Activated CD4-positive, alpha-beta T cell treated with anti-CD3 and anti-CD28 coated beads for 4 hours (primary cell): ENCODE results near the gene POU2F2.

Experiments used
- DNase-seq, 2 donors: peaks; one replicate each; pipeline ENCODE4 v3.0.0-alpha.2; 2020

The POU2F2 gene

DNA sequence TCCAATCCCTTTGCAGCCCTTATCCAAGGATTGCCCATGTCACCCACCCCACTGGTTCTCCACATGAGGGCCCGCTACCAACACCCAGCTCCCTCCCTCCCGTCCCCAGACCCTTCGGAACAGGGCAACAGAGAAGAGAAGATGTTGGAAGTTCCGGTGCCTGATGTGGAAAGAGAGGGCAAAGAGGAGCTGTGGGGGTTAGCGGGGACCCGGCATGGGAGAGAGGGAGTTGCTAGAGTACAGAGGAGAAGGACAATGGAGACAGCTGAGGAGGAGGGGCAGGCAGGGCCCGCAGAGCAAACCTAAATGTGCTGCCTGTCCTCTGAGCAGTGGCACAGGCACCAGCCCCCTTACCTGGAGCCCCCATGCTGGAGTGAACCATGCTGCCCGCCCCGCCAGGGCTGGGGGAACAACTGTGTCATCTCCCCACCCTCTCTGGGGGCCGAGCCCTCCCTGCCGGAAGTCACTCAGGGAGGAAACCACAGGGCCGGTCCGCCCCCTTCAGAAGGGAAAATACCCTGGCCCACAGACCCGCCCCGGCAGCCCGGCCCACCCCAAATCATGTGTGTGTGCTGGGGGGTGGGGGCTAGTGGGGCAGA is at the start of gene POU2F2:
Gene POU2F2 (minus strand): TSS at position 417 of the 599 bp plus-strand sequence. CDS start 35 bp downstream, at position 382.
- DNase-seq, result peak; percentile 92 to 94

DNA sequence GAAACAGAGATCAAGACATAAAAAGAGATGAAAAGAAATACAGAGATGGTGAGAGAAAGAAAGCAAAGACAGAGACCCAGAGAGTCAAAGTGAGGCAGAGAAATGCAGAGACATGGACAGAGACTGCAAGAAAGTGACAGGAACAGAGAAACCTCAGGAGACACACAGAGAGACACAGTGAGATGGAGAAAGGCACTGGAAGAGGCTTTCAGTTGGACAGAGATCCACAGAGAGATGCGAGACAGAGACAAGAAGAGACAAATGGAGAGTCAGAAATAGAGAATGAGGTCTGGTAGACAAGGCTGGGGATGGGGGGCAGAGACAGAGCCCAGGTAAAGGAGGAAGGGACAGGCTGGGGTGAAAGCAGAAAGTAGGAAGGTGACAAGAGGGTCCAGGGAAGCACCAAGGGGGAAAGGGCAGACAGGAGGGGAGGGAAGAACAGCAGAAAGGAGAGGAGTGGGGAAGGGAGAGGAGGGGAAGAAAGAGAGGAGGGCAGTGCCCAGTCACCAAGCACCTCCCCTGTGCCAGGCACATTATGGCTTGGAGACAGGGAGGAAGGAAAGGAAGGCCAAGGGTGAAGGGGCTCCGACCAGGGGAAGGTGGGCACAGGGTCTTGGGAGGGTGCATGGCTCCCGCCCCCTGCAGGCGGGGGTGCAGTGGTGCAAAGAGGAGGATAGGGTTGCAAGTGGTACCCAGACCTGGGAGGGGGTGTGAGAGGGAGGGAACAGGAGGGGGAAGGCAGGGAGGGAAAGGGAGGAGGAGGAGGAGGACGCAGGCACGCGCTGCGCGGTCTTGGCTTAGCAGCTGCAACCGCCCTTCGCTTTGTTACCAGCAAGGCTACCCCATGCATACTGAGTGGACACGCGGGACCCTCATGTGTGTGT is 46.8 kb upstream of the POU2F2 start:
- DNase-seq, result no peak

DNA sequence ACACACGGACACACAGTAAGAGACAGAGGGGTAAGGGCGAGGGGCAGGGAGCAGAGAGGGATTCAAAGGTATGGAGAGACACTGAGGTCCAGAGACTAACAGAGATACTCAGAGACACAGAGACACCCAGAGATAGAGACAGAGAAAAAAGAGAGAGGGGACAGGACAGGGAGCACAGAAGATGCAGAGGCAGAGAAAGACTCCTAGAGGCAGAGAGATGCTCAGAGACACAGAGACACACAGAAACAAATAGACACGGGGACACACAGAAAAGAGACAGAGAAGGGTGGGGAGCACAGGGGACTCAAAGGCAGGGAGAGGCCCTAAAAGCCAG is 45.4 kb upstream of the POU2F2 start:
- DNase-seq, result no peak

DNA sequence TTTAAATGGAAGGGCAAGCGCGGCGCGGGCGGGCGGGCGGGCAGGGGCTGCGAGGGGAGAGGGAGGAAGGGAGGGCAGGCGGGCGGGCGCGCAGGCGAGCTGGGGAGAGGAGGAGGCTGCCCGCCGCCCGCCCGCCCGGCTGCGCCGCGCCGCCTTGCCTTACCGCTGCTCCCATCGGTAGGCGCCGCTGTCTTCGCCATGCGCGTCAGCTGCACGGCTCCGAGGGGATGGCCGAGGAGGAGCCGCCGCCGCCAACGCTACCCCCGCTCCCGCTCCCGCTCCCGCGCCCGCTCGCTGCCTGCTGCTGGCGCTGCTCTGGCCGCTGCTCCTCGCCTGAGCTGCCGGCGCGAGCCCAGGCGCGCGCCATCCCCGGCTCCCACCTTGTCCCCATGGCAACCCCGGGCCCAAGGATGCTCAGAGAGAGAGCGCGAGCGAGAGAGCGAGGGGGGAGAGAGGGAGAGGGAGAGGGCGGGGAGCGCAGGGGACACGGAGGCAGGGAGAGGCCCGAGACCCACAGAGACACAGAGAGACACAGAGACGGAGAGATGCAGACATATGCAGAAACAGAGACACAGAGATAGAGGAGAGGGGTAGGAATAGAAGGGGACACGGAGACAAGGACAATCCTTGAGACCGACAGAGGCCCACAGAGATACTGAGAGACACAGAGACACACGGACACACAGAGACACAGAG is 44.9 kb upstream of the POU2F2 start:
- peak; percentile 75 to 77 for DNase-seq

DNA sequence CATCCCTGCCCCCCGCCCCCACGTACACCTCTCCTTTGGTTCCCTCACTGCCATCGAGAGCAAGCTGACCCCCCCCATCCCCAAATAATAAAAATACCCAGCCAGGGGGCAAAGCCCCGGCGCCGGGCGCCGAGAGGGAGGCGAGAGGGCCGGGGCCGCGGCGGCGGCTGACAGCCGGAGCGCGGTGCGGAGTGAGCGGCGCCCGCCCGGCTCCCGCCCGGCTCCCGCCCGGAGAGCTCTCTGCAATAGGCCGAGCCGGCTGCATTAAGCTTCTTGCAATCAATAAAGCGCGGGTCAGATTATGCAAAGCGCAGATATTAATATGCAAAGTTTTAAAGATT is 44.4 kb upstream of the POU2F2 start:
- peak in 1 of 2 donors; percentile 20 for DNase-seq

DNA sequence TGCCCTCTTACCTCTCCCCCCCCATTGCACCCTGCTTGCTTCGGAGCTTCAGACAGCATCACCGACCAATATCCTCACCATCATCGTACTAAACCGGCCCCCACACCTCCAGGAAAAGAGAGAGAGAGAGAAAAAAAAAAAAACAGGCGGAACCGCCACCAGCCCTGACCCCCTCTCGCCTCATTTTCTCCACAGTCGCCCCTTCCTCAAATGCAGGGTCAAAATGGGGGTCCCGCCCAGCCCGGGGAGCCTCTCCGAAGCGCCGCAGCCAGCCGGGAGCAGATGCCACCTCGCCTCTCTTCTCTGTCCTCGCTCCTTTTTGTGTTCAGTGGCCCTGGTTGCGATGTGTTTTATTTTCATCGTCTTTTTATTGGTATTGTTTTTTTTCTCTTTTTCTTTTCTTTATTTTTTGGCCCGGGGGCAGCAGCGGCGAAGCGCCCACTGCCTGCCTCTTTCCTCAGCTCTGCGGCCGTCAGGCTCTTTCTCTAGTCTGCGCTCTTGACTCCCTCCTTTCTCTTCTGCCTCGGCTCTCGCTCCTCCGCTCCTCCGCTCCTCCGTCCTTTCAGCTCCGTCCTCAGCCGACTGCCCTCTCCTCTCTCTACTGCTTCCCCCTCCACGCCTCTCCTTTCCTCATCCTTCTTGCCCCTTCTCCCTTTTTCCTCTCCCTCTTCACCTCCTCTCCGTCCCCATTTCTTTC is 43.9 kb upstream of the POU2F2 start:
- no peak for DNase-seq

DNA sequence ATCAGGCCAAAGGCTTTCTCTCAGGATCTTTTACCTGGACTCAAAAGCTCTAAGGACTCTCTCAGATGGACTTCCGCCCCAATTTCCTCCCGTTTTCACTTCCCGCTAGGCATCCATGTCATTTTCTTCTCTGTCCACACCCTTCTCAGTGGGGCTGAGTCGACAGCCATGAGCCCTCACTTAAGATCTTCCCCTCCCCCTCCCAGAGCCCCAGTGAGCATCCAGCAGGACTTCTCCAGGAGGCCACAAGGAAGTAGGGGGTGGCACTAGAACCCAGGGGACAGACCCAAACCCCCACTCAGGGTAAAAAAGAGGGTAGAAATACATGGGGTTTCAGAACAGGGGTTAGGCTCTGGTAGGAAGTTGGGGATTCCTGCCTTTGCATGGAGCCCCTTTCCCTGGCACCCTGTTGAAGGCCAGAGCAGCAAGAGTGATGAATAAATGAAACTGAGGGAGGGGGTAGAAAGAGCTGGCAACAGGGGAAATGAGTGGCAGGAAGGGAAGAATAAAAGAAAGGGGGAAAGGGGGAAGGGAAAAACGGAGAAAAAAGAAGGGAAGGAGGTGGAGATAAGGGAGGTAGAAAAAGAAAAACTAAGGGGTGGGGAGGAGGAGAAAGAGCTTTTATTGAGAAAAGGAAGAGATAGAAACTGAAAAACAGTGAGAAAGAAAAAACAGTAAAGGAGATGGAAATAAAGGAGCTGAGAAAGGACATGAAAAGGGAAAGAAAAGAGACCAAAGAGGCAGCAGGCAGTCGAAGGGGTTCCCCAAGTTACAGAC is 42.9 kb upstream of the POU2F2 start:
- DNase-seq, result no peak

DNA sequence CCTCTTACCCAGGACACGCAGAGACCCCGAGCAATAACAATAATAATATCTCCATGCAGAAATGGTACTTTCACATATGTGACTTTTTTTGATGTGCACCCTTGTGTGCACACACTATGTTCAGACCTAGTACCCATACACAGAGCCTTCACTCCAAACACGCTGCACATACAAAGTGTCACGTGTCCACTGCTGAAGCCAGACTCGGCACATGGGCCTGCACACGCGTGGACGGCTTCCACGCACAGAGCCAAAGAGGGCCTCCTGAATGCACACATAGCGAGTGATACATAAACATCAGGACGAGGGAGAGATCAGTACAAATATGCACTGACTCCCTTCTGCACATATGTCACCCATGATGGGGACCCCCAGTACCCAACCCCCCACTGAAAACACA is 41.9 kb upstream of the POU2F2 start:
- no peak for DNase-seq

DNA sequence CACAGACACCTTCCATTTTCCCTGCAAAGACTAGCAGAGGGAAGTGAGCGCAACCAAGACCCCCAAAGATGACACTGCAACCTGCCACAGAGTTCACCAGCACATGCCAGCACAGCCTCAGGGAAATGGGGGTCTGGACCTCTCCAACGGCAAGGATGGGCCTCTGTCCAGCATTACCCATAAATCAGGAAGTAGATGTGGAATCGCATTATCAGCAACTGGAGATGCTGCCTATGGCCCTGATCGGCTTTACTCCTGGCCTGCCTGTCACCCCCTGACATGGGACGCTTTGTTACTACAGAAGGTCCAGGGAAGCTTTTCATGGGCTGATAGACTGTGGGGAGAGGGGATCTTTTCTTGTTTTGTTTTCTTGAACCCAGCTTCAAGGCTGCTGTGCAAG is 41.4 kb upstream of the POU2F2 start:
- DNase-seq, result no peak

DNA sequence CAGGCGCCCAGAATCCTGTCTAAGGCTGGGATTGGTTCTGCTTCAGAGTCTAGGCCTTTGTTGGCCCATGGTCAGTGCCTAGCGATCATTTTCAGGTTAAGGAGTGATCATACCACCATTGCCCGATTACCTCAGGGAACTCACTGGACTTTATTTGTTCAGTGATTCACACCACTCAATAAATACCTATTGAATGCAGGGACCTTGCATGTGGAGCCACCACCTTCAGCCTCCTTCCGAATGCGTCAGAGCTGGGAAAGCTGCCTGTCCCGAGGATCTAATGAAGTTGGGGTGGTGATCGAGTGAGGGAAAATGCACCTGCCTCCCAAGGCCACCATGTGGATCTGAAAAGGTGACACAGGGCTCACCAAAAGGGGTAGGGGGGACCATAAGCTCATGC is 40.0 kb upstream of the POU2F2 start:
- no peak for DNase-seq

DNA sequence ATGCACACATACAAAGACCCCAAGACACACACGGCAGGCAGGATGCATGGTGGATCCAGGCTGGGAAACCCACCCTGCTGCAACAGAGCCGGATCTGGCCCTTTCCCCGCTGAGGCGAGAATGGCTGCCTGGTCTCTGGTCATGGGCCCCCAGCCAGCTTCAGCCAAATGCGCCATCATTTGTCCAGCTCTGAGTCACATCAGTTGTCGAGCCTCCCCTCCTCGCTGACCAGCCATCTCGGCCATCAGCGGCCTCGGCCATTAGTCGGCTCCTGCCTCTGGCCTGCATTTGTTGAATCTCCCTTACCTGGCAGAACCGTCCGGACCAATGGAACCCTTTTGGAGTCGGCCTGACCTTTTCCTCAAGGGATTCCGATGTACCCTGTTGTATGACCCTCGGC is 38.5 kb upstream of the POU2F2 start:
- no peak for DNase-seq

DNA sequence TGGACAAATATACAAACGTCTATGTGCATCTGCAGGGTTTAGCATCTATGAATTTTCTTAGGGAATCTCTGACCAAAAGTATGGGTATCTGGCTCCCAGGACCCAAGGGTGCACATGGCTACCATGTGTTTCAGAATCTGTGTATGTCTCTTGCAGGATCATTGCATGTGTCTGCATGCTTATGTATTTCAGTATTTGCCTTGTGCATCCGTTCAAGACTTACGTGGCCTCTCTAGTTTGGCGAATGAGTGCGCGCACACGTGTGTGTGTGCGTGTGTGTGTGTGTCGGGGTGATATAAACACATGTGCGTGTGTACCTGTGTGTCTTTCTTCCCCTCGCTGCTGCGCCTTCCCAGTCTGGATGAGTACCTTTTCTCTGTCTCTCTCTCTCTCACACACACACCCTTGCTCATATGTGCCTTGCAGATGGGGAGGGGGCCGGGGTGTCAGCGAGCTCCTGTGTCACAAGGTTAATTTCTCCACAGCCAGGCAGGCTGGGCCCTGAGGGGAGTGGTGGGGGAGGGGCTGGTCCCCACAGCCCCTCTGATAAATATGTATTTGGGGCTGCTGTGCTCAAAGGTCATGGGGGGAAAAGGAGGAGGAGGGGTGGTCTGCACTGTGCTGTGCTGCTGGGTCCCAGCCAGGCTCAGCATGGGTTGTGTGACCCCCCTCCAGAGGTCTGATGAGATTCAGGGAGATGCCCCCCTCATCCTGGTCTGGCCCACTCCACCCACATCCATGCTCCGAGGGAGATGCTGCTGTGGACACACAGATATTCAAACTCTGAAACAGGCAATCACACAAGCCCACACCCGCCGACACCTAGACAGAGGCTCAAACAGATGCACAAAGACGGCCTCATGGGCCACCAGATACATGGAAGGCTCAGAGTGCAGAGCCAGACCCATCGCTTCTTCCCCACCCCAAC is 37.5 kb upstream of the POU2F2 start:
- DNase-seq, result no peak

DNA sequence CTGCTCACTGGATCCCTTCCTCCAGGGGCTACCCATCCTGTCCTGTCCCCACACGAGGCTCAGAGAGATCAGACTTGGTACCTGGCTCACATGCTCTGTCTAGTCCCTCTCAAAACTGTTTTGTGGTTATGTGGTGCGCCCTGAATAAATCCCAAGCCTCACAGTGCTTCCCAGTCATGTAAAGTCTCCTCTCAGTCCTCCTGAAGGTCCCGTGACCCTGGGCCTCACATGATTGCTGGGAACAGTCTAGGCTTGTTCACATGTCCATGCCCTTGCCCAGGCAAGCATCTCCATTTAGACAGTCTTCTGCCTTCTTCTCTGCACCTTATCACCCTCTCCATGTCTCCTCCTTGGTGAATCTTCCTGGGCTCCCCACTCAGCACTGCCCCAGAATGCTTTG is 36.0 kb upstream of the POU2F2 start:
- no peak for DNase-seq

DNA sequence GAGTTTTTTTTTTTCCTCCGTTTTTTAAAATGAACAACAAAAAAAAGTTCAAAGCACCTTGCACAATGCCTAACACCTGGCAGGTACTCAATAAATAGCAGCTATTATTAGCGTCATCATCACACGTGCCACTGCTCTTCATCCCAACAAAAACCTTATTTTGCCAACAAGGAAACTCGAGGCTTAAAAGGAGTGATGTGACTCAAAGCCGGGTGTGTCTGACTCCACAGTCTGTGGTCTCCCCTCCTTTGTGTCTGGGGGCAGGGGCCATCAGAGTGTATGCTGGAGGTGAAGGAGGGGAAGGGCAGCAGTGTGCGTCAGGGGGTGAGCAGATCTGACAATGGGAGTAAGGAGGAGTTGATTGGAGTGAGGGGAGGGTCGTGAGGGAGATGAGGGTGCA is 34.1 kb upstream of the POU2F2 start:
- no peak for DNase-seq

DNA sequence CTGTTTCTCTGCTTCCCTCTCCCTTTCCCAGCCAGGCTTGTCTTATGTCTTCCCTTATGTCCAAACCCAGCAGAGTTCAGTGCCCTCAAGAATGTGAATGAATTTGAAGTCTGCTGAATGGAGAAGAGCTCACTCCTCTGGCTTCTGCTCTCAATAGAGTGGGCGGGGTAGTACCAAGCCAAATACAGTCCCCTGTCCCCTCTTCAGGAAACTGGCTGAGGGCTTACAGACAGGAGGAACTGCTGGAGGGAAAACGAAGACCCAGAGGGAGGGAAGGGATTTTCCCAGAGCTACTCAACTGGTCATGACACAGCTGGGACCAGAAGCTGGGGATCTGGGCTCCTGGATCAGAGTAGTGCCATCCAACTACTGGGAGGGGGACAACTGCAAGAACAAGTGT is 32.9 kb upstream of the POU2F2 start:
- DNase-seq, result no peak

DNA sequence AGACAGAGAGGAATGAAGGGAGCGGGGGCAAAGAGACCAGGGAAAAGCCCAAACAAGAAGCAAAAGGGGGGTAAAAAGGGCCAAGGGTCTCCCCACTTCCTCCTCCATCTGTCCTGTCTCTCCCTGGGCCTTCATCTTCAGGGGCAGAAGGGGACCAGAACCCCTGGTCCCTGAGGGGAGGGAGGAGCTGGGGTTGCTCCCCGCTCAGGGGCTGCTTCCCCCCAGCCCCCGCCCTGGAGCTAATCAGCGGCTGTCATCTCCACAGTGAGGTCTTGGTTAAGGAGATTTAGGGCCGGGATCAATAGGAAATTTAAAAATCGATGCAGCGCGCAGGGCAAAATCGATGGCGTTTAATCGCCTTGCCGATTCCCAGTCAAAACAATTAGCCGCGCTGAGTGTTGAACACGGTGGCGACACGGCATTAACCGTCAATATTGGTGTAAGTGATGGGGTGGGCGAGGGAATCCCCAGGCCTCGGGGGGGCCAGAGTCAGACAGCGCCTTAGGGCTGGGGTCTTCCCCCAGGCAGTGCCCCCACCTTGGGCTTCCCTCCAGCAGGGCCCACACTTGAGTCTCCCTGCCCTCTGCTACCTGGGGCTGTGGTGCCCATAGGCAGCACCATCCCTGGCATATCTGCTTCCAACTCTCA is 29.5 kb upstream of the POU2F2 start:
- no peak for DNase-seq

DNA sequence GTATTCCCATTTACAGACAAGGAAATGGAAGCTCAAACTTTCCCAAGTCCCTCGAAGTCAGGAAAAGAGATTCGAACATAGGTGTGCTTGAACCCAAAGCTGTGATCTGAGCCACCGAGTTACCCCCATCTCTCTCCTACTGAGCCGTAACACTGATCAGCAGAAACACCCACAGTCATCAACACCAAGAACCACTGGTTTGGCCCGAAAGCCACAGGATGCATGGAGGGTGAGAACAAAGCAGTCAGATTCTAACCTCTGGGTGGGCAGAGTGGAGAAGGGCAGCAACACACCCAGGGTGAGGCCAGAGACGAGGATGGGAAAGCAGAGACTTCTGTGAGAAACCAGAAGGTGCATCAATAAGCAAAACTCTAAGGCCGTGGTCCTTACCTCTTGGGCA is 27.7 kb upstream of the POU2F2 start:
- DNase-seq, result no peak

DNA sequence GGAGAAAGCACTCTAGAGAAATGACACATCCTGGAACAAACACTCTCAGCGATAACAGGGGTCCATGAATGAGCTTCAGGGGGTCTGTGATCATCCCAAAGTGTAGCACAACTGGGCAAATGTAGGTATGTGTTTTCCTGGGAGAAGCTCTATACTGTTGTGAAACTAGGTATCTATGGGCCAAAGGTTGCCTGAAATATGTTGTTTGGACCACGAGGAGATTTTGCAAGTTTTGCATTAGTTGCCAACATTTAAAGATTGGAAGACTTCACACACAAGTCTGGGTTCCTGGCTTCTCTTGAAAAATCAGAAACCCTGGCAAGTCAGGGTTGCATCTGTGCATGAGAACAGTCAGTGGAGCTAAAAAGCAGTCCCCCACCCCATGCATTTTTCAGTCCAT is 26.7 kb upstream of the POU2F2 start:
- DNase-seq, result no peak

DNA sequence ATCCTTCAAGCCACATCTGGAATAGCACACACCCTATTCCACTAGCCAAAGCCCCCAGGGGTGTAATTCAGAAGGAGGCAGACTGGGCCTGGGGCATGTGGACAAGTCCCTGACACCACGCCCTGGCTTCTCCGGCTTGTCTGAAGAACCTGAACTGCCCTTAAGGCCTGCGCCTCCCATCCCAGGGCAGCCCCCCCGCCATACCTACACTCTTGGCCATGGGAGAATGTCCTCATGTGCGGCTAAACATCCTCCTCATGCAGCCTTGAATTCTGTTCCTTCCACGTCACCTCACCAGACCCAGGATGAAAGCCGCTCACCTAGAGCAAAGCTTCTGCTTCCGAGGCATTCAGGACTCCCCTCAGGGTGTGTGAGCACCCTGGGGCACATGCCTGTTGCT is 24.3 kb upstream of the POU2F2 start:
- DNase-seq, result no peak

DNA sequence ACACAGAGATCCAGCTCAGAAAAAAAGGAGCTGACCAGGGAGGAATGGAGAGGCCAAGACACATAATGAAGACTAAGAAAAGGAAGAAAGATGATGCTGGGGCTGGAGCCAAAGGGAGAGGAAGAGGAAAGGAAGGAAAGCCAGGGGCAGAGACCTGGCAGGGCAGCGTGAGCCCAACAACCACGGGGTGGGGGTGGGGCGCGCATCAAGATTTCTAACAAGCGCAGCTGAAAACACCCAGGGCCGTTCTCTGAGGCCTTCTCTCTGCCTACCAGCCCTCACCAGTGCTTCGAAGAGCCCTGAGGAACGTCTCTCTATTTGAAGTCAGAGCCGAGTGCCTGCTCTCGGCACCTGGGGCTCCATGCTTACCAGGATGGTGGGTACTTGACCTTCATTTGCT is 23.6 kb upstream of the POU2F2 start:
- no peak for DNase-seq
